K562 (cell line): ENCODE measurements around the gene OPRL1. TPM values are rescaled to one million over a fixed set of nuclear protein-coding genes. Genes with fewer than 3 reads are reported as not detected.

ENCODE experiments used
- NFYB ChIP-seq: IDR thresholded peaks from 2 replicates; pipeline ENCODE4 v1.6.1; 2011; ENCODE audit warnings: mild to moderate bottlenecking, moderate library complexity; ENCODE audit not compliant: insufficient read length; ENCODE audit errors: extremely low read depth
- NUFIP1 ChIP-seq: fragments of 450-650 bp; IDR thresholded peaks from 2 replicates; pipeline ENCODE4 v1.6.1; 2018; ENCODE audit not compliant: partially characterized antibody
- RBM34 ChIP-seq: fragments of 200-400 bp; formaldehyde crosslinking; IDR thresholded peaks from 2 replicates; pipeline ENCODE4 v1.6.1; 2018; ENCODE audit warnings: low read length, borderline replicate concordance; ENCODE audit not compliant: insufficient read depth
- TFAM ChIP-seq: fragments of 250-450 bp; sonication (Bioruptor Pico); conservative IDR thresholded peaks from 2 replicates; pipeline ENCODE4 v1.5.0; 2021; ENCODE audit warnings: mild to moderate bottlenecking, moderate library complexity
- ZNF121 ChIP-seq: sonication (generic); formaldehyde crosslinking; conservative IDR thresholded peaks from 2 replicates; pipeline ENCODE4 v1.8.0; 2022; ENCODE audit warnings: missing genetic modification reagents
- ZNF436 ChIP-seq: fragments of 250-450, 450-650 bp; sonication (Bioruptor Pico); formaldehyde crosslinking; IDR thresholded peaks from 2 replicates; pipeline ENCODE4 v1.7.0; 2020; ENCODE audit warnings: mild to moderate bottlenecking
- polyA plus RNA-seq, 8 experiments: library from polyadenylated mRNA; depleted of rRNA in 4 of 8; stranded (reverse) in 5 of 8; unstranded in 3 of 8; fragments of >200 nt; fragmentation: Nextera tagmentation in 2 of 8; fragmentation: Illumina TruSeq in 1 of 8; extraction: Ambion mirVana in 2 of 8; extraction: Trizol in 1 of 8; gene quantifications; 2 replicates each; pipeline versions ENCODE4 v1.2.1 to v1.2.3, GENCODE V29; 2011 to 2014; ENCODE audit warnings: inconsistent platforms in 1 of 8, missing spikeins in 1 of 8
- total RNA-seq, 7 experiments: library from RNA; depleted of rRNA in 6 of 7; stranded (reverse); fragments of >200 nt in 6 of 7; fragmentation: Illumina TruSeq in 2 of 7; extraction: Trizol in 2 of 7; gene quantifications; 2 replicates each; pipeline versions ENCODE4 v1.2.1 to v1.2.3, GENCODE V29; 2011 to 2021; ENCODE audit warnings: low replicate concordance in 1 of 7
- TF ChIP-seq, protein P1 (sequence below): sonication (generic); formaldehyde crosslinking; IDR thresholded peaks from 2 replicates; pipeline ENCODE4 v1.8.1; 2023; ENCODE audit warnings: missing genetic modification reagents, mild to moderate bottlenecking, borderline replicate concordance
- TF ChIP-seq, protein P2 (sequence below): fragments of 450-650 bp; formaldehyde crosslinking; IDR thresholded peaks from 2 replicates; pipeline ENCODE4 v1.4.0; 2020; ENCODE audit warnings: mild to moderate bottlenecking, moderate library complexity
- TF ChIP-seq, protein P3 (sequence below): fragments of 450-650 bp; IDR thresholded peaks from 2 replicates; pipeline ENCODE4 v1.7.1; 2018; ENCODE audit warnings: mild to moderate bottlenecking, low read depth; ENCODE audit not compliant: partially characterized antibody

The OPRL1 gene
- total and polyA plus RNA-seq, 9 of the 15 experiments (the other 6 are each of a cell fraction or from before 2014, with no cell fraction given): 0.06 to 0.33 (median 0.11) TPM; not detected in 2

DNA sequence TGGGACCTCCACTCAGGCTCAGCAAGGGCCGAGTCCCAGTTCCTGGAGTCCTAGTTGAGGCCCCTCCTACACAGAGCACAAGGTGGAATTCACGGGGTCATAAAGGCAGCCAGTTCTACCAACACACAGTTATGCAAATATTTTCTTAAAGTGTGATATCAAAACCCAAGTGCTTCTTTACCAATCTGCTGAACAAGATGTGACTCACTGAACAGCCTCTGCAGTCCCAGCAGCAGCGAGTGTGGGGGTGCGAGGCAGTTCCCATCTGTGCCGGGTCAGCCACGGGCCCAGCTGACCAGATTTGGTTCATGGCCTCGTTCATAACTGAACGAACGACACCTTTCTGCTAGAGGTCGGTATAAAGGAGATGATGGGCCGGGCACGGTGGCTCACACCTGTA is 21.3 kb upstream of the OPRL1 start (continued):
- TF ChIP-seq, protein P1, sequence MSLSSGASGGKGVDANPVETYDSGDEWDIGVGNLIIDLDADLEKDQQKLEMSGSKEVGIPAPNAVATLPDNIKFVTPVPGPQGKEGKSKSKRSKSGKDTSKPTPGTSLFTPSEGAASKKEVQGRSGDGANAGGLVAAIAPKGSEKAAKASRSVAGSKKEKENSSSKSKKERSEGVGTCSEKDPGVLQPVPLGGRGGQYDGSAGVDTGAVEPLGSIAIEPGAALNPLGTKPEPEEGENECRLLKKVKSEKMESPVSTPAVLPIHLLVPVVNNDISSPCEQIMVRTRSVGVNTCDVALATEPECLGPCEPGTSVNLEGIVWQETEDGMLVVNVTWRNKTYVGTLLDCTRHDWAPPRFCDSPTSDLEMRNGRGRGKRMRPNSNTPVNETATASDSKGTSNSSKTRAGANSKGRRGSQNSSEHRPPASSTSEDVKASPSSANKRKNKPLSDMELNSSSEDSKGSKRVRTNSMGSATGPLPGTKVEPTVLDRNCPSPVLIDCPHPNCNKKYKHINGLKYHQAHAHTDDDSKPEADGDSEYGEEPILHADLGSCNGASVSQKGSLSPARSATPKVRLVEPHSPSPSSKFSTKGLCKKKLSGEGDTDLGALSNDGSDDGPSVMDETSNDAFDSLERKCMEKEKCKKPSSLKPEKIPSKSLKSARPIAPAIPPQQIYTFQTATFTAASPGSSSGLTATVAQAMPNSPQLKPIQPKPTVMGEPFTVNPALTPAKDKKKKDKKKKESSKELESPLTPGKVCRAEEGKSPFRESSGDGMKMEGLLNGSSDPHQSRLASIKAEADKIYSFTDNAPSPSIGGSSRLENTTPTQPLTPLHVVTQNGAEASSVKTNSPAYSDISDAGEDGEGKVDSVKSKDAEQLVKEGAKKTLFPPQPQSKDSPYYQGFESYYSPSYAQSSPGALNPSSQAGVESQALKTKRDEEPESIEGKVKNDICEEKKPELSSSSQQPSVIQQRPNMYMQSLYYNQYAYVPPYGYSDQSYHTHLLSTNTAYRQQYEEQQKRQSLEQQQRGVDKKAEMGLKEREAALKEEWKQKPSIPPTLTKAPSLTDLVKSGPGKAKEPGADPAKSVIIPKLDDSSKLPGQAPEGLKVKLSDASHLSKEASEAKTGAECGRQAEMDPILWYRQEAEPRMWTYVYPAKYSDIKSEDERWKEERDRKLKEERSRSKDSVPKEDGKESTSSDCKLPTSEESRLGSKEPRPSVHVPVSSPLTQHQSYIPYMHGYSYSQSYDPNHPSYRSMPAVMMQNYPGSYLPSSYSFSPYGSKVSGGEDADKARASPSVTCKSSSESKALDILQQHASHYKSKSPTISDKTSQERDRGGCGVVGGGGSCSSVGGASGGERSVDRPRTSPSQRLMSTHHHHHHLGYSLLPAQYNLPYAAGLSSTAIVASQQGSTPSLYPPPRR: no peak
- TF ChIP-seq RBM34: no peak
- TF ChIP-seq, protein P2, sequence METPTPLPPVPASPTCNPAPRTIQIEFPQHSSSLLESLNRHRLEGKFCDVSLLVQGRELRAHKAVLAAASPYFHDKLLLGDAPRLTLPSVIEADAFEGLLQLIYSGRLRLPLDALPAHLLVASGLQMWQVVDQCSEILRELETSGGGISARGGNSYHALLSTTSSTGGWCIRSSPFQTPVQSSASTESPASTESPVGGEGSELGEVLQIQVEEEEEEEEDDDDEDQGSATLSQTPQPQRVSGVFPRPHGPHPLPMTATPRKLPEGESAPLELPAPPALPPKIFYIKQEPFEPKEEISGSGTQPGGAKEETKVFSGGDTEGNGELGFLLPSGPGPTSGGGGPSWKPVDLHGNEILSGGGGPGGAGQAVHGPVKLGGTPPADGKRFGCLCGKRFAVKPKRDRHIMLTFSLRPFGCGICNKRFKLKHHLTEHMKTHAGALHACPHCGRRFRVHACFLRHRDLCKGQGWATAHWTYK (CRISPR knock-in tag): no peak
- TF ChIP-seq, protein P3, sequence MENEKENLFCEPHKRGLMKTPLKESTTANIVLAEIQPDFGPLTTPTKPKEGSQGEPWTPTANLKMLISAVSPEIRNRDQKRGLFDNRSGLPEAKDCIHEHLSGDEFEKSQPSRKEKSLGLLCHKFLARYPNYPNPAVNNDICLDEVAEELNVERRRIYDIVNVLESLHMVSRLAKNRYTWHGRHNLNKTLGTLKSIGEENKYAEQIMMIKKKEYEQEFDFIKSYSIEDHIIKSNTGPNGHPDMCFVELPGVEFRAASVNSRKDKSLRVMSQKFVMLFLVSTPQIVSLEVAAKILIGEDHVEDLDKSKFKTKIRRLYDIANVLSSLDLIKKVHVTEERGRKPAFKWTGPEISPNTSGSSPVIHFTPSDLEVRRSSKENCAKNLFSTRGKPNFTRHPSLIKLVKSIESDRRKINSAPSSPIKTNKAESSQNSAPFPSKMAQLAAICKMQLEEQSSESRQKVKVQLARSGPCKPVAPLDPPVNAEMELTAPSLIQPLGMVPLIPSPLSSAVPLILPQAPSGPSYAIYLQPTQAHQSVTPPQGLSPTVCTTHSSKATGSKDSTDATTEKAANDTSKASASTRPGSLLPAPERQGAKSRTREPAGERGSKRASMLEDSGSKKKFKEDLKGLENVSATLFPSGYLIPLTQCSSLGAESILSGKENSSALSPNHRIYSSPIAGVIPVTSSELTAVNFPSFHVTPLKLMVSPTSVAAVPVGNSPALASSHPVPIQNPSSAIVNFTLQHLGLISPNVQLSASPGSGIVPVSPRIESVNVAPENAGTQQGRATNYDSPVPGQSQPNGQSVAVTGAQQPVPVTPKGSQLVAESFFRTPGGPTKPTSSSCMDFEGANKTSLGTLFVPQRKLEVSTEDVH: no peak
- no peak for TF ChIP-seq ZNF121 (CRISPR knock-in tag)
- TF ChIP-seq TFAM (CRISPR knock-in tag): no peak
- TF ChIP-seq NUFIP1: no peak
- TF ChIP-seq NFYB: no peak
- no peak for TF ChIP-seq ZNF436
